Caco-2 (cell line): ENCODE results near the gene SHOC2. TPM values are rescaled to one million over a fixed set of nuclear protein-coding genes. Genes with fewer than 3 reads are reported as not detected.

Experiments
- BruUV-seq: library from RNA; stranded (reverse); fragments of 400-500 nt; replicated peaks from 2 replicates; lab custom pipeline; 2021; lab: Mats Ljungman, UMichigan
- CTCF ChIA-PET: fragments of 300-600 bp; sonication (Branson Sonifier 250); formaldehyde crosslinking; loops from one replicate; lab custom pipeline; 2022; ENCODE audit warnings: antibody characterized with exemption; lab: Charles Lee
- POLR2A ChIA-PET: fragments of 300-600 bp; sonication (Branson Sonifier 250); formaldehyde crosslinking; loops from one replicate; lab custom pipeline; 2022; ENCODE audit warnings: antibody characterized with exemption; lab: Charles Lee
- DNase-seq, 2 experiments: peaks; one replicate each; pipeline versions ENCODE4 v3.0.0 to v3.0.0-alpha.2; 2020 to 2022
- H3K27me3 ChIP-seq: replicated peaks from 2 replicates; pipeline ENCODE4 v1.6.0; 2011; ENCODE audit warnings: low read length; ENCODE audit not compliant: control insufficient read depth, insufficient read depth
- H3K36me3 ChIP-seq: 2 replicates; pipeline ENCODE4 v1.5.1; 2011; ENCODE audit warnings: low read length; ENCODE audit not compliant: control insufficient read depth, insufficient read depth
- H3K4me1 ChIP-seq: fragments of 250-450 bp; sonication (Bioruptor Pico); 2 replicates; pipeline ENCODE4 v1.5.1; 2020; ENCODE audit warnings: mild to moderate bottlenecking
- H3K4me3 ChIP-seq: 2 replicates; pipeline ENCODE4 v1.5.1; 2011; ENCODE audit warnings: low read depth, mild to moderate bottlenecking, control low read depth, low read length
- H3K9me3 ChIP-seq: fragments of 250-450 bp; sonication (Bioruptor Pico); 2 replicates; pipeline ENCODE4 v1.5.1; 2020; ENCODE audit warnings: mild to moderate bottlenecking, moderate library complexity
- H3K27ac Mint-ChIP-seq: one replicate; pipeline ENCODE4 v1.8.0; 2022; ENCODE audit warnings: mixed read lengths; ENCODE audit not compliant: unreplicated experiment
- H3K27me3 Mint-ChIP-seq: one replicate; pipeline ENCODE4 v1.8.0; 2022; ENCODE audit warnings: mixed read lengths; ENCODE audit not compliant: insufficient read depth, unreplicated experiment
- H3K36me3 Mint-ChIP-seq: one replicate; pipeline ENCODE4 v1.8.0; 2022; ENCODE audit warnings: mild to moderate bottlenecking, mixed read lengths; ENCODE audit not compliant: insufficient read depth, unreplicated experiment
- H3K4me1 Mint-ChIP-seq: one replicate; pipeline ENCODE4 v1.8.0; 2022; ENCODE audit warnings: low read depth, mixed read lengths; ENCODE audit not compliant: unreplicated experiment
- H3K4me3 Mint-ChIP-seq: one replicate; pipeline ENCODE4 v1.8.0; 2022; ENCODE audit warnings: mild to moderate bottlenecking, moderate library complexity, mixed read lengths; ENCODE audit not compliant: unreplicated experiment
- H3K9me3 Mint-ChIP-seq: one replicate; pipeline ENCODE4 v1.8.0; 2022; ENCODE audit warnings: mixed read lengths; ENCODE audit not compliant: unreplicated experiment
- CTCF ChIP-seq, 2 experiments: fragments of 200-600 bp in 1 of 2; IDR thresholded peaks; 1 replicate in 1 of 2; 2 replicates in 1 of 2; pipeline versions ENCODE4 v1.5.1 to v1.8.0; 2011 to 2022; ENCODE audit warnings: antibody characterized with exemption in 1 of 2, control low read depth in 1 of 2, inconsistent platforms in 1 of 2, low read depth in 1 of 2, low read length in 1 of 2, mild to moderate bottlenecking in 1 of 2, moderate library complexity in 1 of 2; ENCODE audit not compliant: insufficient read depth in 1 of 2, severe bottlenecking in 1 of 2, unreplicated experiment in 1 of 2
- intact Hi-C: fragments of 100-400 bp; cut with micrococcal nuclease; formaldehyde crosslinking; loops from one replicate; pipeline ENCODE4 v1.10.0; 2022; ENCODE audit not compliant: unreplicated experiment
- total RNA-seq: library from RNA; stranded (reverse); gene quantifications from 2 replicates; pipeline ENCODE4 v1.2.3, GENCODE V29; 2022

Gene SHOC2
- total RNA-seq, 1 experiment from 2014 or later, result 38.5 TPM

GRCh38 chr10:111007486-111007885 is 88.1 kb downstream of the SHOC2 start:
- no peaks in the 10 kb centered on the region for H3K27me3 ChIP-seq
- Mint-ChIP-seq H3K36me3 (peaks cover 17% of the 10 kb centered on the region), H3K4me3 (no peak overlapping the region), H3K27me3 (no peaks in the 10 kb centered on the region), H3K9me3 (no peaks in the 10 kb centered on the region), H3K27ac (no peak overlapping the region), H3K4me1 (no peaks in the 10 kb centered on the region)
- no peaks in the 10 kb centered on the region for H3K36me3 ChIP-seq
- no TSS peak for BruUV-seq
- H3K9me3 ChIP-seq, result no peaks in the 10 kb centered on the region
- intact Hi-C loops, result no loop called here
- H3K4me1 ChIP-seq, result no peaks in the 10 kb centered on the region
- no peak for TF ChIP-seq CTCF (IDR thresholded peaks at IDR 0.05; ENCODE audit: insufficient read depth in 1 of 2, low read depth in 1 of 2, low read length in 1 of 2, severe bottlenecking in 1 of 2, unreplicated experiment in 1 of 2)
- no peak overlapping the region for H3K4me3 ChIP-seq
- POLR2A ChIA-PET, result no interaction called here
- DNase-seq, result no peak
- CTCF ChIA-PET, result no interaction called here

- H3K4me3 ChIP-seq, result no peak overlapping the region
- no peak overlapping the region for H3K4me3 Mint-ChIP-seq
- BruUV-seq, result no TSS peak
- no peaks in the 10 kb centered on the region for H3K4me1 ChIP-seq
- ChIA-PET CTCF (no interaction called here), POLR2A (no interaction called here)
- H3K27ac Mint-ChIP-seq, result no peak overlapping the region
- intact Hi-C loops, result no loop called here
- no peaks in the 10 kb centered on the region for H3K27me3 Mint-ChIP-seq
- H3K9me3 ChIP-seq, result no peaks in the 10 kb centered on the region
- H3K4me1 Mint-ChIP-seq, result no peaks in the 10 kb centered on the region
- peaks cover 10% of the 10 kb centered on the region for H3K36me3 Mint-ChIP-seq
- no peaks in the 10 kb centered on the region for H3K36me3 ChIP-seq
- TF ChIP-seq CTCF (IDR thresholded peaks at IDR 0.05; ENCODE audit: insufficient read depth in 1 of 2, low read depth in 1 of 2, low read length in 1 of 2, severe bottlenecking in 1 of 2, unreplicated experiment in 1 of 2), result no peak
- H3K27me3 ChIP-seq, result no peaks in the 10 kb centered on the region
- no peak for DNase-seq
- no peaks in the 10 kb centered on the region for H3K9me3 Mint-ChIP-seq
Measured at GRCh38 chr10:111015181-111015580, 95.8 kb downstream of the SHOC2 start.

DNA sequence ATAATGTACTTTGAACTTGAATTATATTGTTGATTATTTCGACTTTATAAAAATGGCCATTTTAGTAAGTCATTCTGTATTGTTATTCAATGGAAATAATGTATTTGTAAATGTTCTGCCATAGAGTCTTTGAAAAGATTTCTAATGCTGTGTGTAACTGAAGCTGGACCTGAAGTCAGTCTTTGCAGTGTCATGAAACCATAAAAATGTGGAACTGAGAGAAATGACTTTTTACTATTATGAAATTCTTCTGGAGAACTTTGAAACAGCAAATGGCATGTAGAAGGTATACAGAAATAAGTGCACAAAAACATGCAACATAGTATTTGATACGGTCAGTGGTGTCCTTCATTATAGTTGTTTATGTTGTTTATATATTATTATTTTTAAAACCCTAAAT is 97.7 kb downstream of the SHOC2 start:
- POLR2A ChIA-PET, result no interaction called here
- no TSS peak for BruUV-seq
- CTCF ChIA-PET, result no interaction called here
- peaks cover 20% of the 10 kb centered on the region for H3K36me3 Mint-ChIP-seq
- H3K27ac Mint-ChIP-seq, result no peak overlapping the region
- H3K27me3 Mint-ChIP-seq, result no peaks in the 10 kb centered on the region
- Histone ChIP-seq H3K36me3 (no peaks in the 10 kb centered on the region), H3K4me3 (no peak overlapping the region), H3K27me3 (no peaks in the 10 kb centered on the region), H3K9me3 (no peaks in the 10 kb centered on the region), H3K4me1 (no peaks in the 10 kb centered on the region)
- DNase-seq, result no peak
- H3K9me3 Mint-ChIP-seq, result no peaks in the 10 kb centered on the region
- TF ChIP-seq CTCF (IDR thresholded peaks at IDR 0.05; ENCODE audit: insufficient read depth in 1 of 2, low read depth in 1 of 2, low read length in 1 of 2, severe bottlenecking in 1 of 2, unreplicated experiment in 1 of 2), result no peak
- no peak overlapping the region for H3K4me3 Mint-ChIP-seq
- no peaks in the 10 kb centered on the region for H3K4me1 Mint-ChIP-seq
- intact Hi-C loops, result no loop called here
